IPS-NIHi7 (cell line): ENCODE data around the gene SLC43A1.
"Not testable (repeated sequence)": the region's sequence is repeated elsewhere in the genome, so short reads cannot be mapped to it uniquely, and the experiment has no call there.

ENCODE experiments used
- DNase-seq: peaks from one replicate; pipeline ENCODE4 v3.0.0; 2012; ENCODE audit warnings: mixed read lengths; ENCODE audit errors: extremely low spot score

SLC43A1 gene

DNA sequence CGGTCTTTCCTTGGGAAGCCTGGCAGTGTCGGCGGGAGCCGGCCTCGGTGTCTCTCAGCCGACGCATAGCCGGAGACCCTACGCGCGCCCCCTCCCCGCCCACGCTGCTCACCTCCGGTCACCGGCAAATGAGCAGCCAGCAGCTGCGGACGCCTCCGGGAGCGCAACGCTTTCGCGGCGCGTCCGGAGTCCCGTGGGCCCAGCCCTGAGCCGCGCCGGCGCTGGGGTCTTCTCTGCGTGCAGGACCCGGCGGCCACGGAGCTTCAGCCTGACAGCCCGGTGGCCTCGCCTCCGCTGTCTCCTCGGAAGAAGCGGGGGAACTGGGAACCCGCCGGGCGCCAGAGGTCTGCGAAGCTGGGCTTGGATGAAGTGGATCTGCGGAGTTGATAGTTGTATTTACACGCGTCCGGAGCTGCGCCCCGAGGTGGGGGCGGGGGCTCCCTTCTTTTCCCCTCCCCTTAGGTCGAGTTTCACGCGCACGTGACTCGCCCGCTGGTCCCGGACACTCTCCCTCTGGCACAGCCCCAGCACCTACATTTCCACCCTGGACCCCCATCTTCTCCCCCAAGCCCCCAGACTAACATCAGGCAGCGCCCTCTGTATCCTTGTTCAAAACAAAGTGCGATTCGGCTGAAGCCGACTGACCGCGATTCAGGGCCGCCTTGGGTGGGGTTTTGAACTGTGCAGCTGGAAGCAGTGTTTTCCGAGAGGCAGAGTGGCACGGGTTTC, at the start of gene SLC43A1:
Gene SLC43A1 (minus strand): TSS at position 371 of the 729 bp plus-strand sequence. CDS start 1,591 bp downstream, outside the sequence.
- peak; percentile 42 for DNase-seq

DNA sequence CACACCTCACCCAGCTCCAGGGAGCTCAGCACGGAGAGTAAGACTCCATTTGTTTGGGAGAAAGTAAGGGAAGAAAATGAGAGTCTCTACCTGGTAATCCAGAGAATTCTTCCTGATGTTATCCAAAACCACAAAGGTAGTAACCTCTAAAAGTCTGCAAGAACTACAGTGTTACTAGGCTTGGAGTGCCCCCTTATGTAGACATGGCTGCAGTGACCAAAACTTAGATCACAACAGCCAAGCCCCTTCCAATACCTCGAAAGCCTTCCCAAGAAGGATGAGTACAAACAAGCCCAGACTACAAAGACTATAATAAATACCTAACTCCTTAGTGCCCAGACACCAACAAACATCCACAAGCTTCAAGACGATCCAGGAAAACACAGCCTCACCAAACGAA, 47.1 kb upstream of the SLC43A1 start:
- DNase-seq: no peak

GRCh38 chr11:57560146-57560545, 44.6 kb upstream of the SLC43A1 start:
- no peak for DNase-seq

DNA sequence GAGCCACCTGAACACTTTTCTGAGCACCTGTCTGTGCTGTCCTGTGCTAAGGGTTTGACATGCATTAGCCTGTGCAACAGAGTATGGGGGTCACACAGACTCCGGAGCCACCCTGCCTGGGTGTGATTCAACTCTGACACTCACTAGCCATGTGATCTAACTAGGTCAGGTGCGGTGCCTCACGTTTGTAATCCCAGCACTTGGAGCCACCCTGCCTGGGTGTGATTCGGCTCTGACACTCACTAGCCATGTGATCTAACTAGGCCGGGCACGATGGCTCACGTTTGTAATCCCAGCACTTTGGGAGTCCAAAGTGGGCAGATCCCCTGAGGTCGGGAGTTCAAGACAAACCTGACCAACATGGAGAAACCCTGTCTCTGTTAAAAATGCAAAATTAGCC, 40.5 kb upstream of the SLC43A1 start:
- DNase-seq: no peak

DNA sequence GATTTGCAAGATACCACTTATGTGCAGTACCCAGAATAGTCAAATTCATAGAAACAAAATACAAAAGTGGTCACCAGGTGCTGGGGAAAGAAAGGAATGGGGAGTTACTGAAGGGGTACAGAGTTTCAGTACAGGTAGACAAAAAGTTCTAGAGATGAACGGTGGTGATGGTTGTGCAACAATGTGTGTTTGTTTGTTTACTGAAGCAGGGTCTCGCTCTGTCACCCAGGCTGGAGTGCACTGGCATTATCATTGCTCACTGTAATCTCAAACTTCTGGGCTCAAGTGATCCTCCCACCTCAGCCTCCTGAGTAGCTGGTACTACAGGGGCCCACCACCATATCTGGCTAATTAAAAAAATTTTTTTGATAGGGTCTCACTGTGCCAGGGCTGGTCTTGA, 39.9 kb upstream of the SLC43A1 start:
- DNase-seq: no peak

GRCh38 chr11:57552479-57552878, 37.0 kb upstream of the SLC43A1 start:
- DNase-seq: no peak

GRCh38 chr11:57551941-57552340, 36.4 kb upstream of the SLC43A1 start:
- no peak for DNase-seq

DNA sequence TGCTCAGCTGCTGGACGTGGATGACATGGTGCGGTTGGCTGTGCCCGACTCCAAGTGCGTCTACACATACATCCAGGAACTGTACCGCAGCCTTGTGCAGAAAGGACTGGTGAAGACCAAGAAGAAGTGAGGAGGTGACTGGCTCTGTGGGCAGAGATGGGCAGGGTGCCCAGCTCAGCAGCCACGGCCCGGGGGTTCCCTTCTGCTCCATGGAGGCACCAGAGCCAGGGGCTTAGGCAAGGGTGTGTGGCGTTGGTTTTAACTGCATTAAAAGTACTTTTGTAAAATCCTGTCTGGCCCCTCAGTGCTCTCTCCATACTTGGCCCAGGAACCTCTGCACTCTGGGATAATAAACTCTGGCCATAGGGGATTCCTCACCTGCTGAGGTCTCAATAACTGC, 34.5 kb upstream of the SLC43A1 start:
- no peak for DNase-seq

DNA sequence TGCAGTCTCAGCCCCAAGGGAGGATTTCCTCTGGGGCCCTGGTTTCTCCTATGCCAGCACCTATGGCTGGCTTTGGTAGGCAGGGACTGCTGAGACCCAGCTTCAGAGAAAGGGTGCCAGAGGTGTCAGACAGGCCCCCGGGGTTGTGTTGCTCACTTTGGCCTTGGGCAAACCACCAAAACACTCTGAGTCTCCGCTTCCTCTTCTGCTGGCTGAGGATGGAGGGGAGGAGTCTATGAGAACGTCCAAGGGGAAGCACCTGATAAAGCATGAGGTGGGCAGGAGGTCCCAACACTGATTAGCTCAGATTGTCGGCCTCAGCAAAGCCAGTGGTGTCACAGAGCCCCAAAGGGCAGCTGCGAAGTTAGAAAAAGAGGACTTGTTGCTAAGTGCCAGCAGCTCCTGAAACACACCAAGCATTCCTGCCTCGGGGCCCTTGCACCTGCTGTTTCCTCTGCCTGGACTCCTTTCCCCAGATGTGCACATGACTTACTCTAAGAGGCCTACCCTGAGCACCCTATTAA, 32.4 kb upstream of the SLC43A1 start:
- DNase-seq: no peak

DNA sequence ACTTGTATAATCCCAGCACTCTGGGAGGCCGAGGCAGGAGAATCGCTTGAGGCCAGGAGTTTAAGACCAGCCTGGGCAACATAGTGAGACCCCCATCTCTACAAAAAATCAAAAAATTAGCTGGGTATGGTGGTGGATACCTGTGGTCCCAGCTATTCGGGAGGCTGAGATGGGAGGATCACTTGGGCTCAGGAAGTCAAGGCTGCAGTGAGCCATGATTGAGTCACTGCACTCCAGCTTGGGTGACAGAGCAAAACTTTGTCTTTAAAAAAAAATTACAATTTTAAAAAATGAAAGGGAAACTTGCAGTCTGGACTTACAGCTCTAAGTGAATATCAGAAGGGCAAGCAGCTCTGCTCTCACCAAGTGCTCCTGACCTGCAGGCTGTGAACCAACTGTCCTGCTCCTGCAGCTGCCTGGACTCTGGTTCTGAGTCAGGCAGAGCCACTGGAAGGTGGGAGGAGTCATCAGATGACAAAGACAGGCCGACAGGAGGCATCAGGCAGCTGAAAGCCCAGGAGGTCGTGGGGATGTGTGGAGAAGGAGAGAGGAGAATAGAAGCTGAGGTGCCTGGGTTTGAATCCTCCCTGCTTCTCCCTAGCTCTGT, 31.5 kb upstream of the SLC43A1 start:
- peak; percentile 78 for DNase-seq

DNA sequence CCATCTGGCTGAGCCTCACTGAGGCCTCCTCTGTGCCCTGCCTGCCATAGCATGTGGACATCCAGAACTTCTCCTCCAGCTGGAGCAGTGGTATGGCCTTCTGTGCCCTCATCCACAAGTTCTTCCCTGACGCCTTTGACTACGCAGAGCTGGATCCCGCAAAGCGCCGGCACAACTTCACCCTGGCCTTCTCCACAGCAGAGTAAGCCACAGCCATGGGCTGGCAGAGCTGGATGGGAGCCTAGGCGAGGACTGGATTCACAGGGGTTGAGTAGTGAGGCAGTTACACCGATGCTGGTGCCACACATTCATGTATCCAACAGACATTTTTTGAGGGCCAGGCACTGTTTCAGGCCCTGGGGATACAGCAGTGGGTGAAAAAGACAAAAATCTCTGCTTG, 30.9 kb upstream of the SLC43A1 start:
- DNase-seq: no peak

- DNase-seq: no peak
Measured at GRCh38 chr11:57545883-57546282, 30.4 kb upstream of the SLC43A1 start.

DNA sequence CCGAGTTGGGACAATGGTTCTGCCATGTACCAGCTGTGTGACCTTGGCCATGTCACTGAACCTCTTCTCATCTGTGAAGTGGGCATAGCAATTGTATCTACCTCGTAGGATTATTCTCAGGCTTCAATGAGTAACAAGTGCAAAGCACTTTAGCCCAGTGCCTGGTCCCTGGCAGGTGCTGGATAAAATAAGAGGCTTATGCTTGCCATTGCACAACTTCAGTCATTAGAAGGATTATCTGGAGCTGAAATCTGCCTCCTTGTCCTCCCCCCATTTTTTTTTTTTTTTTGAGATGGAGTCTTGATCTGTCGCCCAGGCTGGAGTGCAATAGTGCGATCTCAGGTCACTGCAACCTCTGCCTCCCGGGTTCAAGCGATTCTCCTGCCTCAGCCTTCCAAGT, 29.1 kb upstream of the SLC43A1 start:
- no peak for DNase-seq

GRCh38 chr11:57543593-57543992, 28.1 kb upstream of the SLC43A1 start:
- peak; percentile 47 for DNase-seq

DNA sequence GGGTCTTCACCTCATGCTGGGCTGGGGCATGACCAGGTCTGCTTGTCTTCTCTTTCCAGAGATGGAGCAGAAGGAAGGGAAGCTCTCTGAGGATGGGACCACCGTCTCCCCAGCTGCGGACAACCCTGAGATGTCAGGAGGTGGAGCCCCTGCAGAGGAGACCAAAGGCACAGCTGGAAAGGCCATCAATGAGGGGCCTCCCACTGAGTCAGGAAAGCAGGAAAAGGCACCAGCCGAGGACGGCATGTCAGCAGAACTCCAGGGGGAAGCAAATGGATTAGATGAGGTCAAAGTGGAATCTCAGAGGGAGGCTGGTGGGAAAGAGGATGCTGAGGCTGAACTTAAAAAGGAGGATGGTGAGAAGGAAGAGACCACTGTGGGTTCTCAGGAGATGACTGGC, 27.1 kb upstream of the SLC43A1 start:
- DNase-seq: no peak

DNA sequence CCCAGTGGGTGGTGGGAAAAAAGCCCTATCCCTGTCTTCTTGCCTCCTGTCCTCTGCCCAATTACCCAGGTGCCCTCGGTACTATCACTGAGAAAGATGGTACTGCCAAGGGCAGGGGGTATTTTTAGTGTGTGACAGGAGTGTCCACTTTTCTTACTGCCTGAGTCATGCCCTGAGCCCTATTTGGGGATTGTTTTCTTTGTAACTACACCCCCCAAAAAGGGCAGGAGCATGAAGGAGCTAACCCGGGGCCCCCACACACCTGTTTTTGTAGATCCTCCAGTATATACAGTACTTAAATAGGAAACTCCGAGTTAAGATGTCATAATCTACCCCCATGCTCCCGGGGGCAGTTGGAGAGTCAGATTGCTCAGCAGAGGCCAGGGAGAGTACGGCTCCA, 25.7 kb upstream of the SLC43A1 start:
- DNase-seq: no peak

- no peak for DNase-seq
Measured at GRCh38 chr11:57539342-57539741, 23.8 kb upstream of the SLC43A1 start.

DNA sequence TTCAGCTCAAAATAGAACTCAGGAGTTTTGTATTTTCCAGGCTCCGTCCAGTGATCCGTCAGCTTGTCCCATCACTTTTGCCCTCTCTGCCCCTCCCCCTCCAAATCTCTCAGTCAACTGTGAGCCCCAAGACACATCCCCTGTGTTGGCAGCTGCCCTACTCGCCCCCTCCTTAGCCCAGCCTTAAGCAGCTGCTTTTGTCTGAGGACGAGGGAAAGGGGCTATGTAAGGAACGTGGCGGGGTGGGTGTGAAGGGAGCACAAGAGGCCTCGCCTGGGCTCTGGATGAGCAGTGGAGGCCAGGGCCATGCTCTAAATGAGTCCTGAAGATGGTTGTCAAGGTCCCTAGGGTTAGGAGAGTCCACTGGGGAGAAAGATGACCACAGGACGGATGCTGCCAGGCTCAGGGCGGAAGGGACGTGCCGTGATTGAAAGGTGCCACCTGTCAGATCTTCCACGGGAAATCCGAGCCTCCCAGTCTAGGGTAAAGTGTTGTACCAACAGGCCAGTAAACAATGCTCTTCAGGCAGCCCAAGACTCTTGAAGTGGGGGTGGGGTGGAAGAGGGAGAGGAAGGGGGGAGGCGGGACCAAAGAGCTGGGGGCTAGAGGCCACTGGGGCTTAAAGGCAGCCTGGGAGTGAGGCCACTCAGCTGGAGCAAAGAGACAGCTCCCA, 21.6 kb upstream of the SLC43A1 start, which contains the start of gene SMTNL1:
Gene SMTNL1 (plus strand): TSS at position 649 of the 673 bp plus-strand sequence. CDS start 5,048 bp downstream, outside the sequence.
- DNase-seq: no peak

GRCh38 chr11:57534449-57534848, 18.9 kb upstream of the SLC43A1 start:
- not testable (repeated sequence) for DNase-seq

GRCh38 chr11:57530596-57531507, 15.3 kb upstream of the SLC43A1 start, which contains the start of gene TIMM10:
Gene TIMM10, minus strand, starts transcription at chr11:57530754. Its CDS starts 565 bp downstream, at chr11:57530189.
- DNase-seq: peak; percentile 97

- DNase-seq: no peak
Measured at GRCh38 chr11:57530215-57530595, 14.7 kb upstream of the SLC43A1 start.
